ENCODE data around the gene MMP21.

DNA sequence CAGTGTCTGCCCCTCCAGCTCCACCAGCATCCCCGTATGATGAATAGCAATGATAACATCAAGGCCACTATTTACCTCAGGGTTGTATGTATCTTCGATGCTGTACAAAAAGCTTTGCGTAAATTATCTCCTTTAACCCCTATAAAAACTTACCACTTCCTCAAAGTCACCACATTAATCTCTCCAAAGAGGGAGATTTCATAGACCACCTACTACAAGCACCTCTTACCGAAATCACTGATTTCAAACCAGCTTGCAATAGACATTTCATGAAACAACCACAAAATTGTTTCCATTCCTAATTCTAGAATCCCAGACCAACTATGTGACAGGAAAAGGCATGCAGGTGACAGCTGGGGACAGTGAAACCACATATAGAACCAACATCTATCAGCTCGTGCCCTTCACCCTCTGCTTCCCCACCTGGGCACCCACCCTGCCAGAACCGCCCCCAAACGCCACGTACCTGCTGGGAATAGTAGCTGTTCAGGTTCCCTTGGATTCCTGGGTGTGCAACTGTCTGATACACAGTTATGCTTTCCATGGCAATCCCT lies 20.1 kb upstream of the MMP21 start:
- TF ChIP-seq, protein P1, sequence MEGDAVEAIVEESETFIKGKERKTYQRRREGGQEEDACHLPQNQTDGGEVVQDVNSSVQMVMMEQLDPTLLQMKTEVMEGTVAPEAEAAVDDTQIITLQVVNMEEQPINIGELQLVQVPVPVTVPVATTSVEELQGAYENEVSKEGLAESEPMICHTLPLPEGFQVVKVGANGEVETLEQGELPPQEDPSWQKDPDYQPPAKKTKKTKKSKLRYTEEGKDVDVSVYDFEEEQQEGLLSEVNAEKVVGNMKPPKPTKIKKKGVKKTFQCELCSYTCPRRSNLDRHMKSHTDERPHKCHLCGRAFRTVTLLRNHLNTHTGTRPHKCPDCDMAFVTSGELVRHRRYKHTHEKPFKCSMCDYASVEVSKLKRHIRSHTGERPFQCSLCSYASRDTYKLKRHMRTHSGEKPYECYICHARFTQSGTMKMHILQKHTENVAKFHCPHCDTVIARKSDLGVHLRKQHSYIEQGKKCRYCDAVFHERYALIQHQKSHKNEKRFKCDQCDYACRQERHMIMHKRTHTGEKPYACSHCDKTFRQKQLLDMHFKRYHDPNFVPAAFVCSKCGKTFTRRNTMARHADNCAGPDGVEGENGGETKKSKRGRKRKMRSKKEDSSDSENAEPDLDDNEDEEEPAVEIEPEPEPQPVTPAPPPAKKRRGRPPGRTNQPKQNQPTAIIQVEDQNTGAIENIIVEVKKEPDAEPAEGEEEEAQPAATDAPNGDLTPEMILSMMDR (IDR thresholded peaks at IDR 0.05; ENCODE audit: low read depth, low read length): no peak
- no peak for TF ChIP-seq EZH2phosphoT487 (IDR thresholded peaks at IDR 0.05; ENCODE audit: low read depth)

Measured in OCI-LY3 (cell line).